Measurements from ENCODE around the gene ISCA1.

ISCA1 gene

GRCh38 chr9:86282979-86283535, 719 bp upstream of the ISCA1 start:
- TF ChIP-seq SPI1 (IDR thresholded peaks at IDR 0.05; ENCODE audit: borderline replicate concordance, low read depth) (no peak), GABPA (IDR thresholded peaks at IDR 0.05; ENCODE audit: low read depth) (no peak), POLR2AphosphoS5 (IDR thresholded peaks at IDR 0.05; ENCODE audit: low read depth) (no peak)
- TF ChIP-seq, protein P1, sequence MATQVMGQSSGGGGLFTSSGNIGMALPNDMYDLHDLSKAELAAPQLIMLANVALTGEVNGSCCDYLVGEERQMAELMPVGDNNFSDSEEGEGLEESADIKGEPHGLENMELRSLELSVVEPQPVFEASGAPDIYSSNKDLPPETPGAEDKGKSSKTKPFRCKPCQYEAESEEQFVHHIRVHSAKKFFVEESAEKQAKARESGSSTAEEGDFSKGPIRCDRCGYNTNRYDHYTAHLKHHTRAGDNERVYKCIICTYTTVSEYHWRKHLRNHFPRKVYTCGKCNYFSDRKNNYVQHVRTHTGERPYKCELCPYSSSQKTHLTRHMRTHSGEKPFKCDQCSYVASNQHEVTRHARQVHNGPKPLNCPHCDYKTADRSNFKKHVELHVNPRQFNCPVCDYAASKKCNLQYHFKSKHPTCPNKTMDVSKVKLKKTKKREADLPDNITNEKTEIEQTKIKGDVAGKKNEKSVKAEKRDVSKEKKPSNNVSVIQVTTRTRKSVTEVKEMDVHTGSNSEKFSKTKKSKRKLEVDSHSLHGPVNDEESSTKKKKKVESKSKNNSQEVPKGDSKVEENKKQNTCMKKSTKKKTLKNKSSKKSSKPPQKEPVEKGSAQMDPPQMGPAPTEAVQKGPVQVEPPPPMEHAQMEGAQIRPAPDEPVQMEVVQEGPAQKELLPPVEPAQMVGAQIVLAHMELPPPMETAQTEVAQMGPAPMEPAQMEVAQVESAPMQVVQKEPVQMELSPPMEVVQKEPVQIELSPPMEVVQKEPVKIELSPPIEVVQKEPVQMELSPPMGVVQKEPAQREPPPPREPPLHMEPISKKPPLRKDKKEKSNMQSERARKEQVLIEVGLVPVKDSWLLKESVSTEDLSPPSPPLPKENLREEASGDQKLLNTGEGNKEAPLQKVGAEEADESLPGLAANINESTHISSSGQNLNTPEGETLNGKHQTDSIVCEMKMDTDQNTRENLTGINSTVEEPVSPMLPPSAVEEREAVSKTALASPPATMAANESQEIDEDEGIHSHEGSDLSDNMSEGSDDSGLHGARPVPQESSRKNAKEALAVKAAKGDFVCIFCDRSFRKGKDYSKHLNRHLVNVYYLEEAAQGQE (IDR thresholded peaks at IDR 0.05; ENCODE audit: insufficient replicate concordance, low read depth) = no peak
- TF ChIP-seq, protein P2, sequence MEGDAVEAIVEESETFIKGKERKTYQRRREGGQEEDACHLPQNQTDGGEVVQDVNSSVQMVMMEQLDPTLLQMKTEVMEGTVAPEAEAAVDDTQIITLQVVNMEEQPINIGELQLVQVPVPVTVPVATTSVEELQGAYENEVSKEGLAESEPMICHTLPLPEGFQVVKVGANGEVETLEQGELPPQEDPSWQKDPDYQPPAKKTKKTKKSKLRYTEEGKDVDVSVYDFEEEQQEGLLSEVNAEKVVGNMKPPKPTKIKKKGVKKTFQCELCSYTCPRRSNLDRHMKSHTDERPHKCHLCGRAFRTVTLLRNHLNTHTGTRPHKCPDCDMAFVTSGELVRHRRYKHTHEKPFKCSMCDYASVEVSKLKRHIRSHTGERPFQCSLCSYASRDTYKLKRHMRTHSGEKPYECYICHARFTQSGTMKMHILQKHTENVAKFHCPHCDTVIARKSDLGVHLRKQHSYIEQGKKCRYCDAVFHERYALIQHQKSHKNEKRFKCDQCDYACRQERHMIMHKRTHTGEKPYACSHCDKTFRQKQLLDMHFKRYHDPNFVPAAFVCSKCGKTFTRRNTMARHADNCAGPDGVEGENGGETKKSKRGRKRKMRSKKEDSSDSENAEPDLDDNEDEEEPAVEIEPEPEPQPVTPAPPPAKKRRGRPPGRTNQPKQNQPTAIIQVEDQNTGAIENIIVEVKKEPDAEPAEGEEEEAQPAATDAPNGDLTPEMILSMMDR (IDR thresholded peaks at IDR 0.05; ENCODE audit: insufficient read depth, low read length) = no peak
- Histone ChIP-seq H3K27ac (replicated peaks) (peak overlapping the region; percentile 92), H3K27me3 (ENCODE audit: insufficient read depth, poor library complexity, severe bottlenecking) (no peaks in the 10 kb centered on the region), H3K4me3 (replicated peaks; ENCODE audit: insufficient read depth, low read length) (peak overlapping the region; percentile 93)
- DNase-seq (ENCODE audit: low read depth in 1 of 2, low spot score in 1 of 2) = peak; percentile 51 to 61

GRCh38 chr9:86281593-86282076, 703 bp downstream of the ISCA1 start:
- Histone ChIP-seq H3K27ac (replicated peaks) (peak overlapping the region; percentile 92), H3K27me3 (ENCODE audit: insufficient read depth, poor library complexity, severe bottlenecking) (no peaks in the 10 kb centered on the region), H3K4me3 (replicated peaks; ENCODE audit: insufficient read depth, low read length) (peak overlapping the region; percentile 93)
- TF ChIP-seq SPI1 (IDR thresholded peaks at IDR 0.05; ENCODE audit: borderline replicate concordance, low read depth) (no peak), POLR2AphosphoS5 (IDR thresholded peaks at IDR 0.05; ENCODE audit: low read depth) (no peak)
- TF ChIP-seq, protein P2 (IDR thresholded peaks at IDR 0.05; ENCODE audit: insufficient read depth, low read length) = no peak
- DNase-seq (ENCODE audit: low read depth in 1 of 2, low spot score in 1 of 2) = no peak

DNA sequence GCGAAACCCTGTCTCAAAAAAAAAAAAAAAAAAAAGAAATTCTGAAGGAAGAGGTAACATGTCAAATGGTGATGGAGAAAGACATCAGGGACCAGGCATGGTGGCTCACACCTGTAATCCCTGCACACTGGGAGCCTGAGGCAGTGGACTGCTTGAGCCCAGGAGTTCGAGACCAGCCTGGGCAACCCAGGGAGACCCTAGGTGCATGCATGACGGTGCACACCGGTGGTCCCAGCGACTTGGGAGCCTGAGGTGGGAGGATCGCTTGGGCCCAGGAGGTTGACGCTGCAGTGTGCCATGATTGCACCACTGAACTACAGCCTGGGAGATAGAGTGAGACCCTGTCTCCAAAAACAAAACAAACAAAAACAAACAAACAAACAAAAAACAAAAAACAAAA, 1.8 kb downstream of the ISCA1 start:
- no peak overlapping the region for H3K27ac ChIP-seq (replicated peaks)

More for the DNA sequence above, 1.8 kb downstream of the ISCA1 start:
- no peak overlapping the region for H3K4me3 ChIP-seq (replicated peaks; ENCODE audit: insufficient read depth, low read length)
- no peaks in the 10 kb centered on the region for H3K27me3 ChIP-seq (ENCODE audit: insufficient read depth, poor library complexity, severe bottlenecking)
- TF ChIP-seq, protein P1 (IDR thresholded peaks at IDR 0.05; ENCODE audit: insufficient replicate concordance, low read depth) = no peak
- TF ChIP-seq, protein P2 (IDR thresholded peaks at IDR 0.05; ENCODE audit: insufficient read depth, low read length) = no peak
- TF ChIP-seq GABPA (IDR thresholded peaks at IDR 0.05; ENCODE audit: low read depth) = no peak
- no peak for TF ChIP-seq POLR2AphosphoS5 (IDR thresholded peaks at IDR 0.05; ENCODE audit: low read depth)
- no peak for TF ChIP-seq SPI1 (IDR thresholded peaks at IDR 0.05; ENCODE audit: borderline replicate concordance, low read depth)
- DNase-seq (ENCODE audit: low read depth in 1 of 2, low spot score in 1 of 2) = no peak
